Muscle layer of duodenum (tissue), 2 donors: ENCODE results near the gene KIF2A.

Experiments
- H3K27ac ChIP-seq: one replicate; pipeline ENCODE4 v1.7.0; 2013; ENCODE audit warnings: mild to moderate bottlenecking, low read length
- H3K27me3 ChIP-seq: one replicate; pipeline ENCODE4 v1.7.0; 2013; ENCODE audit warnings: low read depth, mild to moderate bottlenecking, control low read depth, low read length
- H3K36me3 ChIP-seq, 2 donors: one replicate each; pipeline ENCODE4 v1.7.0; 2013; ENCODE audit warnings: low read length in 2 of 2, control low read depth in 1 of 2, mild to moderate bottlenecking in 1 of 2; ENCODE audit not compliant: insufficient read depth in 2 of 2, control insufficient read depth in 1 of 2
- H3K4me1 ChIP-seq, 2 donors: one replicate each; pipeline ENCODE4 v1.7.0; 2013; ENCODE audit warnings: low read length in 2 of 2, mild to moderate bottlenecking in 2 of 2, control low read depth in 1 of 2, moderate library complexity in 1 of 2; ENCODE audit not compliant: insufficient read depth in 2 of 2, control insufficient read depth in 1 of 2
- H3K4me3 ChIP-seq, 2 donors: one replicate each; pipeline ENCODE4 v1.7.0; 2013; ENCODE audit warnings: low read length in 2 of 2, low read depth in 1 of 2, mild to moderate bottlenecking in 1 of 2
- H3K9me3 ChIP-seq, 2 donors: one replicate each; pipeline ENCODE4 v1.7.0; 2013; ENCODE audit warnings: low read length in 2 of 2, control low read depth in 1 of 2, mild to moderate bottlenecking in 1 of 2; ENCODE audit not compliant: control insufficient read depth in 1 of 2
- donor health status: healthy.

KIF2A gene

DNA sequence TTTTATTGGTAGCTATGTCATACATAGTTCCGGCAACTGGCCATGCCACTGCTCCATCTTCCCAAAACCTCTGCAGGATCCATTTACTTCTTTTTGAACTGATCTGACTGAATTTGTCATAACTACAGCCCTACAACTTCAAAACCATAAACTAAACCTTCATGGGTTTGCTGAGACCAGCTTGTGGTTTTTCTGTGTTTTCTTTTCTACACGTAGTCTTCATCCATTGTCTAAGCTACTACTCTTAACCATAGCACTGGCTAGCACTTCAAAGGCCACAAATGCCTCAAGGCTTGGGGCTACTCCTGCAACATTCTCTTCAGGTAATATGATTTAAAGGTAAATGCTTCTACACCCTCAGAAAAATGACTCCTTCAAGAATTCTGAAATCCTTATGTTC lies 9.0 kb upstream of the KIF2A start:
- H3K36me3 ChIP-seq: no peaks in the 10 kb centered on the region
- H3K27ac ChIP-seq: no peak overlapping the region
- no peak overlapping the region for H3K4me3 ChIP-seq
- no peaks in the 10 kb centered on the region for H3K4me1 ChIP-seq
- H3K9me3 ChIP-seq: no peaks in the 10 kb centered on the region
- H3K27me3 ChIP-seq: no peaks in the 10 kb centered on the region

DNA sequence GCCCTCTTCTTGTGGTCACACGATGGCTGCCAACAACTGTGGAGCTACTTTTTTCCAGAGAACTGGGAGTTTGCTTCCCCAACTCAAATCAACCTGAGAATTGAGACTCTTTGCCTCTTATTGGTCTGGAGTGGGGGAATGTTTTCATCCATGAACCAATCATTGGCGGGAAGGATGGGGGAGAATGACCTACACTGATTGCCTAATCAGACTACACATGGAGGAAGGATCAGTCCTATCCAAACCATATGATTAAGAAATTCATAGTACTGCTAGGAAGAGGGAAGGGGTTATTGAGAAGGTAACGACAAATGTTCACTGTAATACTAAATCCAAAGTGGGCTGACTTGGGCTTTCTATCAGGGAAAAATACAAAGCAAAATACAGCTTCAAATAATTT lies 7.9 kb upstream of the KIF2A start:
- H3K9me3 ChIP-seq: no peaks in the 10 kb centered on the region
- no peaks in the 10 kb centered on the region for H3K27me3 ChIP-seq
- H3K4me3 ChIP-seq: no peak overlapping the region
- no peak overlapping the region for H3K27ac ChIP-seq
- H3K36me3 ChIP-seq: no peaks in the 10 kb centered on the region
- H3K4me1 ChIP-seq: no peaks in the 10 kb centered on the region

DNA sequence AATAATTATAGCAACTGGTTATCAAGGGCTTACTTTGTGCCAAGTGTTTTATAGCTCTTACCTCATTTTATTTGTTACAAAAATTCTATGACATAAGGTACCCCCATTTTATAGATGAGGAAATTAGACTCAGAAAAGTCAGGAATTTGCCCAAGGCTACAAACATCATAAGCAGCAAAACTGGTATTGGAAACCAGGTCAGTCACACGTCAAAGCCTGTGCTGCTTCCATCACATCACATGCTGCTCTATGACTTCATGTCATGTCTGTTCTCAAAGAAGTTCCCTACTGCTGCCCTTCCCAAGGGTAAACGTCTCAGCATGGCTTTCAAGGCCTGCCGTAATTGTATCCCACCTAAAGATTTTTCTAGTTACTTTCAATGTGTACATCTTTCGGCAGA lies 6.9 kb upstream of the KIF2A start:
- Histone ChIP-seq H3K36me3 (no peaks in the 10 kb centered on the region), H3K4me1 (no peaks in the 10 kb centered on the region), H3K27ac (no peak overlapping the region), H3K27me3 (no peaks in the 10 kb centered on the region), H3K9me3 (no peaks in the 10 kb centered on the region), H3K4me3 (no peak overlapping the region)

- H3K27me3 ChIP-seq: no peaks in the 10 kb centered on the region
- no peak overlapping the region for H3K27ac ChIP-seq
- no peaks in the 10 kb centered on the region for H3K36me3 ChIP-seq
- no peaks in the 10 kb centered on the region for H3K4me1 ChIP-seq
- H3K4me3 ChIP-seq: no peak overlapping the region
- H3K9me3 ChIP-seq: no peaks in the 10 kb centered on the region
Measured at GRCh38 chr5:62299600-62299999, 6.4 kb upstream of the KIF2A start.

DNA sequence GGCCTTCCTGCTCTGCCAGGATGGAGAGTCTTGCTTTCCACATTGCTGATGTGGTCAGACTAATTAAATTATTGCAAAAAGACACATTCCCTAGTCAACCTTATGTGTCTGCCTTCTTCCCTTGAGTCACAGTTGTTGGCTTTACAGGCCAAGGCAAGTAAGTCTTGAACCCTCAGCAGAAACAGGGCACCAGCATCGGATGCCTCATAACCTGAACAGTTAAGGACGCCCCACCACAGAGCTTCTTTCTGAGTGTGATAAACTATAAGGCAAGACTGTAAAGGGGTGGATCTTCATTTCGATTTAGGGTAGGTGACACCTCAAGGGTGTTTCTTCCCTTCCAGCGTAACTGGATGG lies 670 bp upstream of the KIF2A start:
- peak overlapping the region; percentile 59 for H3K27ac ChIP-seq
- peak overlapping the region; percentile 60 to 81 for H3K4me3 ChIP-seq
- H3K9me3 ChIP-seq: no peaks in the 10 kb centered on the region
- no peaks in the 10 kb centered on the region for H3K27me3 ChIP-seq
- peaks cover 0 to 7% of the 10 kb centered on the region in 2 donors for H3K4me1 ChIP-seq
- H3K36me3 ChIP-seq: no peaks in the 10 kb centered on the region

GRCh38 chr5:62306323-62306895 lies 403 bp downstream of the KIF2A start:
- H3K27ac ChIP-seq: peak overlapping the region; percentile 64
- H3K9me3 ChIP-seq: no peaks in the 10 kb centered on the region
- H3K27me3 ChIP-seq: no peaks in the 10 kb centered on the region
- H3K4me1 ChIP-seq: peaks cover 0 to 7% of the 10 kb centered on the region in 2 donors
- peak overlapping the region; percentile 81 to 87 for H3K4me3 ChIP-seq
- no peaks in the 10 kb centered on the region for H3K36me3 ChIP-seq

DNA sequence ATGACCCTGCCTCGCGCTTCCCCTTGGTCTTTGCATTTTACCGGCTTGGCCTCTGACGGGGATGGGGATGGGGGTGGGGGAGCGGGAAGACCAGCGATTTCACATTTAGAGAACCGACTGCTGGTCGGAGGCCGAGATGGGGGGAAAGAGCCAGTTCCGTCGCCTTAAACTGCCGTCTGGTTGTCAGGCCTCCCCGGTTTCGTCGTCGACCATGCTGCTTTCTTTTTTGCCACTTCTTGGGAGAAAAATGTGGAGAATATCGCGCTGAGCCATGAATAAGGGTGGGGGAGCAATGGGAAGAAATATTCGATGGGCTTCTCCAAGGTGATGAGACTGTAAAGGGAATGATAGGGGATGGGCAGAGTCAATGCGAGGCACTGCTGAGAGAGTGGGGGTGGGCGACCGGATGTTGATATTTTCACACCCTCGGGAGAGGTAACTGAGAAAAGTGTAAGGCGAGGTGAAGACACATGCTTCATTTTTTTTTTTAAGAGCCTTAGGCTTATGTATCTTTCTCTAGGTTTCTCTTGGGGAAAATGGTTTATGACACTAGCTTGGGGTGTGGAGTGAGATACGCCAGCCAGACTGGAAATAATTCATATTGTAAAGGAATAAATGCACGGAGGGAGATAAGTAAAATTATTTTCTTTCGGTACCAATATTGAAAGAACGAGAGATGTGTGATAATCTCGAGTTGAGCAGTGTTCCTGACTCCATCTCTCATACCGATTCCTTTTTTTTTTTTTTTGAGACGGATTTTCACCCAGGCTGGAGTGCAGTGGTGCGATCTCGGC lies 1.1 kb downstream of the KIF2A start:
- H3K9me3 ChIP-seq: no peaks in the 10 kb centered on the region
- peak overlapping the region; percentile 64 for H3K27ac ChIP-seq
- peak overlapping the region; percentile 81 to 87 for H3K4me3 ChIP-seq
- H3K4me1 ChIP-seq: peaks cover 0 to 7% of the 10 kb centered on the region in 2 donors
- no peaks in the 10 kb centered on the region for H3K36me3 ChIP-seq
- no peaks in the 10 kb centered on the region for H3K27me3 ChIP-seq

- Histone ChIP-seq H3K4me3 (no peak overlapping the region), H3K9me3 (no peaks in the 10 kb centered on the region), H3K27me3 (no peaks in the 10 kb centered on the region), H3K36me3 (no peaks in the 10 kb centered on the region), H3K27ac (no peak overlapping the region), H3K4me1 (peaks cover 7 to 15% of the 10 kb centered on the region in 2 donors)
Measured at GRCh38 chr5:62308439-62308838, 2.4 kb downstream of the KIF2A start.

- H3K4me3 ChIP-seq: no peak overlapping the region
- peaks cover 7 to 15% of the 10 kb centered on the region in 2 donors for H3K4me1 ChIP-seq
- no peaks in the 10 kb centered on the region for H3K36me3 ChIP-seq
- H3K9me3 ChIP-seq: no peaks in the 10 kb centered on the region
- H3K27me3 ChIP-seq: no peaks in the 10 kb centered on the region
- no peak overlapping the region for H3K27ac ChIP-seq
Measured at GRCh38 chr5:62309107-62309506, 3.1 kb downstream of the KIF2A start.

- Histone ChIP-seq H3K9me3 (no peaks in the 10 kb centered on the region), H3K27ac (no peak overlapping the region), H3K27me3 (no peaks in the 10 kb centered on the region), H3K36me3 (no peaks in the 10 kb centered on the region), H3K4me3 (no peak overlapping the region), H3K4me1 (peaks cover 7 to 15% of the 10 kb centered on the region in 2 donors)
Measured at GRCh38 chr5:62310426-62311143, 4.6 kb downstream of the KIF2A start.

GRCh38 chr5:62312036-62312435 lies 6.0 kb downstream of the KIF2A start:
- no peak overlapping the region for H3K4me3 ChIP-seq
- H3K36me3 ChIP-seq: no peaks in the 10 kb centered on the region
- H3K4me1 ChIP-seq: peaks cover 7 to 15% of the 10 kb centered on the region in 2 donors
- H3K27me3 ChIP-seq: no peaks in the 10 kb centered on the region
- H3K27ac ChIP-seq: no peak overlapping the region
- H3K9me3 ChIP-seq: no peaks in the 10 kb centered on the region
